Calu3 (cell line): Measurements from ENCODE around the gene PITPNB. TPM values are rescaled to one million over a fixed set of nuclear protein-coding genes. Genes with fewer than 3 reads are reported as not detected.

Experiments used
- BruUV-seq: library from RNA; stranded (reverse); fragments of 400-500 nt; replicated peaks from 2 replicates; lab custom pipeline; 2021; lab: Mats Ljungman, UMichigan
- CTCF ChIA-PET: fragments of 300-600 bp; sonication (Branson Sonifier 250); formaldehyde crosslinking; loops from one replicate; lab custom pipeline; 2022; ENCODE audit warnings: antibody characterized with exemption; lab: Charles Lee
- DNase-seq: peaks from one replicate; pipeline ENCODE4 v3.0.0; 2022
- H3K27ac Mint-ChIP-seq: one replicate; pipeline ENCODE4 v1.8.0; 2022; ENCODE audit warnings: mixed read lengths; ENCODE audit not compliant: unreplicated experiment
- H3K27me3 Mint-ChIP-seq: one replicate; pipeline ENCODE4 v1.8.0; 2022; ENCODE audit warnings: mixed read lengths; ENCODE audit not compliant: unreplicated experiment
- H3K36me3 Mint-ChIP-seq: one replicate; pipeline ENCODE4 v1.8.0; 2022; ENCODE audit warnings: mild to moderate bottlenecking, moderate library complexity, mixed read lengths; ENCODE audit not compliant: insufficient read depth, unreplicated experiment
- H3K4me1 Mint-ChIP-seq: one replicate; pipeline ENCODE4 v1.8.0; 2022; ENCODE audit warnings: mild to moderate bottlenecking, low read depth, mixed read lengths; ENCODE audit not compliant: unreplicated experiment
- H3K4me3 Mint-ChIP-seq: one replicate; pipeline ENCODE4 v1.8.0; 2022; ENCODE audit warnings: mild to moderate bottlenecking, low read depth, moderate library complexity, mixed read lengths; ENCODE audit not compliant: unreplicated experiment
- H3K9me3 Mint-ChIP-seq: one replicate; pipeline ENCODE4 v1.8.0; 2022; ENCODE audit warnings: low read depth, mixed read lengths; ENCODE audit not compliant: unreplicated experiment
- intact Hi-C: fragments of 100-400 bp; cut with micrococcal nuclease; formaldehyde crosslinking; loops from one replicate; pipeline ENCODE4 v1.10.0; 2022; ENCODE audit not compliant: unreplicated experiment
- total RNA-seq: library from RNA; stranded (reverse); gene quantifications from 2 replicates; pipeline ENCODE4 v1.2.3, GENCODE V29; 2022
- TF ChIP-seq, protein P1 (sequence below): fragments of 200-600 bp; IDR thresholded peaks from one replicate; pipeline ENCODE4 v1.8.0; 2022; ENCODE audit warnings: antibody characterized with exemption; ENCODE audit not compliant: unreplicated experiment

PITPNB gene
- total RNA-seq, 1 experiment from 2014 or later: 136 TPM

- peak overlapping the region; percentile 95 for H3K27ac Mint-ChIP-seq
- peak; percentile 37 for DNase-seq
- CTCF ChIA-PET: interaction anchor here (0.5 to 1.0 kb wide), 3 partner anchors 13 to 336 kb away, joined by 3 to 7 read pairs (median 3); no protein-coding TSS in a partner anchor
- no peaks in the 10 kb centered on the region for H3K27me3 Mint-ChIP-seq
- H3K4me1 Mint-ChIP-seq: peaks cover 60% of the 10 kb centered on the region
- intact Hi-C loops: no loop called here
- TF ChIP-seq, protein P1, sequence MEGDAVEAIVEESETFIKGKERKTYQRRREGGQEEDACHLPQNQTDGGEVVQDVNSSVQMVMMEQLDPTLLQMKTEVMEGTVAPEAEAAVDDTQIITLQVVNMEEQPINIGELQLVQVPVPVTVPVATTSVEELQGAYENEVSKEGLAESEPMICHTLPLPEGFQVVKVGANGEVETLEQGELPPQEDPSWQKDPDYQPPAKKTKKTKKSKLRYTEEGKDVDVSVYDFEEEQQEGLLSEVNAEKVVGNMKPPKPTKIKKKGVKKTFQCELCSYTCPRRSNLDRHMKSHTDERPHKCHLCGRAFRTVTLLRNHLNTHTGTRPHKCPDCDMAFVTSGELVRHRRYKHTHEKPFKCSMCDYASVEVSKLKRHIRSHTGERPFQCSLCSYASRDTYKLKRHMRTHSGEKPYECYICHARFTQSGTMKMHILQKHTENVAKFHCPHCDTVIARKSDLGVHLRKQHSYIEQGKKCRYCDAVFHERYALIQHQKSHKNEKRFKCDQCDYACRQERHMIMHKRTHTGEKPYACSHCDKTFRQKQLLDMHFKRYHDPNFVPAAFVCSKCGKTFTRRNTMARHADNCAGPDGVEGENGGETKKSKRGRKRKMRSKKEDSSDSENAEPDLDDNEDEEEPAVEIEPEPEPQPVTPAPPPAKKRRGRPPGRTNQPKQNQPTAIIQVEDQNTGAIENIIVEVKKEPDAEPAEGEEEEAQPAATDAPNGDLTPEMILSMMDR: no peak
- H3K36me3 Mint-ChIP-seq: peaks cover 44% of the 10 kb centered on the region
- no peaks in the 10 kb centered on the region for H3K9me3 Mint-ChIP-seq
- no TSS peak for BruUV-seq
- peak overlapping the region; percentile 8 for H3K4me3 Mint-ChIP-seq
Observed at GRCh38 chr22:27870234-27871191, 48.5 kb downstream of the PITPNB start.

GRCh38 chr22:27868732-27869282 is 50.2 kb downstream of the PITPNB start:
- no TSS peak for BruUV-seq
- TF ChIP-seq, protein P1: no peak
- Mint-ChIP-seq H3K27me3 (no peaks in the 10 kb centered on the region), H3K27ac (peak overlapping the region; percentile 95), H3K36me3 (peaks cover 54% of the 10 kb centered on the region), H3K4me3 (peak overlapping the region; percentile 58), H3K9me3 (no peaks in the 10 kb centered on the region), H3K4me1 (peaks cover 62% of the 10 kb centered on the region)
- CTCF ChIA-PET: interaction anchor here (0.7 to 1.4 kb wide), 3 partner anchors 9 to 855 kb away, joined by 3 to 5 read pairs (median 3); no protein-coding TSS in a partner anchor
- no peak for DNase-seq
- intact Hi-C loops: loop anchor here (5.0 kb wide), 1 partner anchor 48 kb away; the partner anchor contains the start of gene PITPNB

DNA sequence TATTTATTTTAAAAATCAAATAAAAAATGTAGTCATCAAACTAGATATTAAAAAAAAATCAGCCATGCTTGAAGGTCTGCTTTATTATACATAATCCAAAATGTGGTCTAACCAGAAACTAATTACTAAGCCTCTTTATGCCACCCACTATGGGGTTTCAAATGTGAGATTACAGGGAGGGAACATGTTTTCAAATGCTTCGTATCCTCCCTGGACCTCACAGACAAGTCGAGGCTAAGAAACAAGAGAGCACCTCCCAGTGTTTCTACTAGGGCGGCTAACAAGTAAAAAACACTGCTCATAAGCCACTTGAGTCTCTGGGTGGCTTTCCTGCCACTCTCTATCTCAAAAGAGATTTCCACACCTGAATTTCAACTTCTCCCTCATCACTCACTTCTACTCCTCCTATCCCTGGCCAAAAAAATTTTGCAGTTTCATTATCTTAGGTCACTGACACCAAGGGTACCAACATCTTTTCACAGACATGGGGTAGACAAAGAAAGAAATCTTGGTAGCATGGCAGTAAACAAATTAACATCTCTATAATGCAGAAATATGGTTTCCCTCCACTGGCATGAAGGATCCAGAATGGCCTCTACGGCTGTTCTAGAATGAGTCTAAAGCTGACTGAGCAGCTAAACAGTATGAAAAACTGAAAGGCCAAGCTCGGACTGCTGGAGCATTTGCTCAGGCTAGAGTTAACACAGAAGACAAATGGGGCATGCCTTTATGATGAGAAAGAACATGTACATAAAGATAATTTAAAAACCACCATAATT is 50.9 kb downstream of the PITPNB start:
- BruUV-seq: no TSS peak
- Mint-ChIP-seq H3K36me3 (peaks cover 48% of the 10 kb centered on the region), H3K27ac (peak overlapping the region; percentile 95), H3K27me3 (no peaks in the 10 kb centered on the region), H3K4me1 (peaks cover 62% of the 10 kb centered on the region), H3K9me3 (no peaks in the 10 kb centered on the region), H3K4me3 (peak overlapping the region; percentile 58)
- CTCF ChIA-PET: interaction anchor here (0.7 to 1.4 kb wide), 3 partner anchors 8 to 854 kb away, joined by 3 to 5 read pairs (median 3); no protein-coding TSS in a partner anchor
- DNase-seq: no peak
- TF ChIP-seq, protein P1: no peak
- intact Hi-C loops: loop anchor here (5.0 kb wide), 1 partner anchor 49 kb away; the partner anchor contains the start of gene PITPNB
